Stimulated activated CD8-positive, alpha-beta memory T cell treated with anti-CD3 and anti-CD28 coated beads, Interleukin-4, amount 100 ng/mL, for 48 hours (primary cell): ENCODE measurements around the gene RPL27A.

ENCODE experiments used
- DNase-seq: peaks from one replicate; pipeline ENCODE4 v3.0.0-alpha.2; 2020

RPL27A gene

DNA sequence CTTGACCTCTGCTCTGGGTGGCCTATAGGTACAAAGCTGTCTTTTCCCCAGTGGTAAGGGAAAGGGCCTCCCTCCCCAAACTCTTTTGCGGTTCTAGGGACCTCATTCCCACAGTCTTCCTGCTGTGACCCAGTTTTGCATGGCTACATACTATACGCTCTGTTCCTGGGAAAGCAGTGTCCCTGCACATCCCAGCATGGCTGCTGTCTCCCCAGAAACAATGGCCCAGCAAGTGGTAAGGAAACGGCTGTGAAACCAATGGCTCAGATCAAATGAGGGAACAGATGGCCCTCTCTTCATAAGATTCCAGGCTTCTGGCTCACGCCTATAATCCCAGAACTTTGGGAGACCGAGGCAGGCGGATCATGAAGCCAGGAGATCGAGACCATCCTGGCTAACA is 41.1 kb downstream of the RPL27A start:
- DNase-seq, result no peak

DNA sequence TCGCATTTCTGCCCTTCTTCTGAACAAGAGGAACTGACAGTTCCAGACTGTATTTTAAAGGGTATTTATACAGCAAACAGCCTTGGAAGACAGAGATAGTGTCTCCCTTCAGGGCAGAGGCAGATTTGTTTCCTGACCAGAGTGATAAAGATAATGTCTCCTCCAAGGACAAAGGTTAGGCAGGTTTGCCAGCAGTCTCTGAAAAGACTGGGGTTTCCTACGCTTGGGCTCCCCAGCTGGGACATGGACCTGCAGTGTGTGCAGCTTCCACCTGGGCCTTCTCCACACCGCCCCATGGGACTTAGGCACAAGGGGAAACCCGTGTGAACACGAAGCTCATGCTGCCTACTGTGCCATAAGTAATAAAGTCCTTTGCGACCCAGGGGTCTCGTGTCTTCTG is 42.1 kb downstream of the RPL27A start:
- DNase-seq, result no peak

DNA sequence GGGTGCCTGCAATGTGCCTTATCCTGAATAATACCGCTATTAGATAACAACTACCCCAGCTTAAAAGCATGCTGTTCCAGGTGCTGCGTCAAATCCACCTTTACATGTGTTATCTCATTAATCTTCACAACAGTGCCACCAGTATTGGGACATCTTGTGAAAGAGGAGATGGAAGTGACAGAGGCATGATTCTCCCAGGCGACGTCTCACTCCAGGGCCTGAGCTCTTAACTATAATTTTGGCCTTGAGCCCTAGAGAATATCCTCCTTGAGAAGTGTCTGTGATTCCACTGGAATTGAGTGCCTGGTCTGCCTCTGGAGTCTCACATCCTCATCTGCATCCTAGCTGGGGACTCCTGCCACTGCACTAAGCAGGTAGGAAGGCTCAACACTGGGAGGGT is 43.8 kb downstream of the RPL27A start:
- DNase-seq, result no peak

DNA sequence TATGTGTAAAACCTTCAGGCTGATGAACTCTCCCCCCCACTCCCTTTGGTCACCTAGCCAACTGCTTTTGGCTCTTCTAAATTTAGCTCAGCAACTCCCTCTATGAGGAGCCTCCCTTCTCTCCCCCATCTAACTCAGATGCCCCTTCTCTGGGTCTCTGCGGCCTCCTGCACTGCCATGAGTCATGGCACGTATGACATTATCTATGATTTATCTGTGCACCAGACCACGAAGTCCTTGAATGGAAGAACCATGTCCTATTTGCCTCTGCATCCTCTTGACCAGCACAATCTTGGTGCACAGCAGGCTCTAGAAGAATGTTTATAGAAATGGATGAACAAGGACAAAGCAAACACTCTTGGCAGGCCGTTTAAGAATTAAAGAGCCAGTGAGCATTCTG is 46.0 kb downstream of the RPL27A start:
- DNase-seq, result no peak

DNA sequence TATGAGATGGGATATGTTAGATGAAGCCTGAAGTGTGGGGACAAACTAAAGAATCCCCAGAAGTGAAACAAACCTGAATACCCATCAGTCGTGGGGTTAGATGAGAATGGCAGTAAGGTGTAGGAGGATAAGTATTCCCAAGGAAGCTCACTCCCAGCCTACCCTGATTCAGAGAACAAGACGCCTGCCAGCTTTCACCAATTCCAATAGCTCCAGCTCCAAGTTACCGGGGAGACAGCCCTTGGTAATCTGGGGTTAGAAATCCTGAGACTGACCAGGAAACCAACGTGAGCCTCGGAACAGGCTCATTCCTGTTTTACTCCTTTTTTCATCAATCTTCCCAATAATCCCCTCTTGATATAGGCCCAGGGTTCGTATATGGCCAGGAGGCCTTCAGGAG is 46.5 kb downstream of the RPL27A start:
- no peak for DNase-seq

DNA sequence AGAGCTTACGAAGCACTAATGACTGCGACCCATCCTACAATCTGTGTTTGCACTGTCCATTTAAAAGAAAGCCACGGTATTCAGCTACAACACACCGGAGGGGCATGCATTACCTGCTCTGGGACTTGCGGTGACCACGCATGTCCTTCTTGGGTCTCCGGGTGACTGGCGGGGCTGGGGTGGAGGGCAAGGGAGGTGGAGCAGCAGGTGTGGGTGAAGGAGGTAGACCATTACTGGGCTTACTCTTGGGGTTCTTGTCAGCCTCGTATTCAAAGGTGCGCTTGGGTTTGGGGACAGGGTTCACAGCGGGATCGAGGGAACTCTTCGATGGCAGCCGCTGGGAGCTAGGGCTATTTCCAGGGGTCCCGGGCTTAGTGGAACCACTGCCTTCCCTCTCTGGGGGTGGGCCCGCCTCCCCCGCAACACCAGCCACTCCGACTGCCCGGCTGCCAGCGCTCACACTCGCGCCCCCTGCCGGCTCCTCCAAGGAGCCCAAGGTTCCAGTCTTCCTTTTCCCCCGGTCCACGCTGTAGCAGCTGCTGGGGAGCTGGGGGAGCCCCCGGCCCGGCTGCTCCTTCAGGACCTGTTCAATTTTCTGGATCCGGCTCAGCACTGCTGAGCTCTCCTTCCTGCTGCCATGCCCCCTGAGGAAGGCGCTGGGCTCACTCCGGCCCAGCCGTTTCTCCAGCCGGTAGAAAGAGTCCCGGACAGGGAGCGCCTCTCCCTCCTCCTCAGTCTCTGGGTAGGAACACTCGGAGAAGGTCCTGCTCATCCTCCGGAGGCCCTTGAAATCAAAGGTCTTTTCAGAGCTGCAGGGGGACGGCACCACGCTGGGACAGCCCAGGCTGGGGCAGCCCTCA is 47.5 kb downstream of the RPL27A start:
- DNase-seq, result no peak

DNA sequence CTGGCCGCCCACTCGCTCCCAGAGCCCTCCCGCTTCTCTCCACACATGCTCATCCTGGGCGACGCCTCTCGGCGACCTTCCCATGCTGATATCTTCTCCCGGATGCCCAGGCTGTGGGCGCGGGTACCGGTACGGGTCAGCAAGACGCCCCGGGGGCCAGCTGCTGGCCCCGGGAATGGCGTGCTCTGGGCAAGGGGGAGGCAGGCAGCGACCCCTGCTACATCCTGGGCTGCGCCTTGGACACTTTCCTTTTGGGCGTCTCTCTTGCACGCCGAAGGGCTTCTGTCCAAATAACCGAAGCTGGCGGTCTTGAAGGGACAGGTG is 48.1 kb downstream of the RPL27A start:
- DNase-seq, result no peak

DNA sequence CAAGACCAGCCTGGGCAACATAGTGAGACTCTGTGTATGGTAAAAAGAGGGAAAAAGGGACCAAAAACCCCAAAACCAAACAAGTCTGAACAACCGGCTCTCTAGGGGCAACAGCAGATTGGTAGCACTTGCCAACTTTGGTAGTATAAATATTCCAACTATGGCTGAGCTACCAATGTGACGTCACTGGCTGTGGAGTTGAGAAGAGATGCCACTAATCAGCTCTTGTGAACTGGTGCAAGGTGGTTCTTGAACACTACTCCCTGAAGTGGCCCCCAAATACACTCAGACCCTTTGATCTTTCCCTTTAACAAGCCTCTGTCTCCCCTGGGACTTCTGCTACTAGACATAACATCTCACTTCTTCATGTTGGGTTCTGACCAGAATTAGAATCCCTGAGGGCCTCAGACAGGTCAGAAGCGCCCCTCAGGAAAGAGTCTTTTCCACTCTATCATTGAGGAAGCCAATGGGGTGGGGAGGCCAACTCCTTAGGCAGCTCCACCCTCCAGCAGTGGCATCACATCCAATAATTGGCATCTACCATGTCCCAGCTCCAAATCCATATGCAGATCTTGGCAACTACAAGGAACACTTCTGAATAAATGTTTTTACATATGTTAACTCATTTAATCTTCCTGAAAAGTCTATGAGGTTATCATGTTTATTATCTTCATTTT is 49.2 kb downstream of the RPL27A start:
- DNase-seq, result no peak

DNA sequence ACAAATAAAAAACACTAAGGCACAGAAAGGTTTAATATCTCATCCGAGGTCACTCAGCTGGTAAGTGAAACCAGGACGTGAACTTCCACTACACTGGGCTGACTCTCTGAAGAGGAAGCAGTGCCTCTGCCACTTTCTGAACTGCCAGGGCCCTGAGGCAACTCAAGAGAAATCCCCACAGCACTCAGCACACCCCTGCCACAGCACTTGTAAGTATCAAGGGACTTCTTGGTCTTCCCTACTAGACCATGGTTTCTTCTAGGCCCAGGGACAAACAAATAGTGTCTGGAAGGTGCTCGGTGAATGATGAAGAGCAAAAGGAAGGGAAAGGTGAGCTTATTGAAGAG is 49.7 kb downstream of the RPL27A start:
- DNase-seq, result no peak

DNA sequence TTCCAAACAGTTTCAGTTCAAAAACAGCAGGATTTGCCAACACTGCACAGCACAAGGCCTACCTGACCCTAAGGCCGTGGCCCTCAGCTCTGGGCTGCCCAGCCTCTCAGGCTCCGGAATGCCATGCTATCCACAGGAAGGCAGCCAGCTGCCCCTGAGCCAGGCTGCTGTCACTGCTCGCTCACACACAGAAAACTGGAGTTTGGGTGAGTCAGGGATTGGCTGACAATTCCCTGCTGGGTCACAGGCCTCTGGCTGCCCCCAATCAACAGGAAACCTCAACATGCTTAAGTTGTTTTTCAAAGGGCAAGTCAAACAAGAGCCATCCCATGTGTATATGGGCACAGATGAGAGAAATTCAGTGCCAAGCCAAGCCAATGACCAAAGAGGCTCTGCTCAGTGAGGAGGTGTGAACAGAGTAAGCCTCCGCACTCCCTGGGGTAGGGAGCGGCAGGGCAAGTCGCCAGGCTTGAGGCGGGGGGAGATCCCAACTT is 50.2 kb downstream of the RPL27A start:
- no peak for DNase-seq

DNA sequence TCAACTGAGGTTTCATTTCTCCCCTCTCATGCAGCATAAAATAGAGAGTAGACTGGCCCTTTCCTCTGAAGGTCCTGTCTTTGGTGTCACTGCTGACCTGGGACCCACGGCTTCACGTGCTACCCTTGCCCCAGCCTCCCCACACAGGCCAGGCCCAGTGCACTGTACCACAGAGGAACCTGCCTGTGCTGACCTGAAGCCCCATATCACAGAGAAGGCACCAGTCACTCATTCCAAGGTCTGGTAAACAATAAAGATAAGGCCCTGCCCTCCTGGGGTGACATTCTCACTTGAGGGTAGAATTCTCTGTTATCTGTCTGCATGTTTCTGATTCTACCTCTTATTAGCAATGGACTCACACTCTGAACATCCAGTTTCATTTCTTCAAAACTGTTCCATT is 51.3 kb downstream of the RPL27A start:
- DNase-seq, result no peak

DNA sequence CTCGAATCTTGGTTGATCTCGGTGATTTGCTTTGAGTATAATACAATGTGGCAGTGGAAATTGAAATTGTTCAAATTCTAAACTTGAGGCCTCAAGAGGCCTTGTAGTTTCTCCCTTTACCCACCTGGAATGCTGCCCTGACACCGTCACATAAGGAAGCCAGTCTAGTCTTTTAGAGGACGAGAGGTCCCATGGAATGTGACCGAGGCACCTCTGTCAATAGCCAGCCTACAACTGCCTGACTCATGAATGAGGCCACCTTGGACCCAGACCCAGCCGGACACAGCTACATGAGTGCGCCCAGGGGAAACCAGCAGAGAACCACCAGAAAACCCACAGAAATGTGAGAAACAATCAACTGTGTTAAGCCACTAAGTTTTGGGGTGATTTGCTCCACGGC is 52.5 kb downstream of the RPL27A start:
- no peak for DNase-seq

DNA sequence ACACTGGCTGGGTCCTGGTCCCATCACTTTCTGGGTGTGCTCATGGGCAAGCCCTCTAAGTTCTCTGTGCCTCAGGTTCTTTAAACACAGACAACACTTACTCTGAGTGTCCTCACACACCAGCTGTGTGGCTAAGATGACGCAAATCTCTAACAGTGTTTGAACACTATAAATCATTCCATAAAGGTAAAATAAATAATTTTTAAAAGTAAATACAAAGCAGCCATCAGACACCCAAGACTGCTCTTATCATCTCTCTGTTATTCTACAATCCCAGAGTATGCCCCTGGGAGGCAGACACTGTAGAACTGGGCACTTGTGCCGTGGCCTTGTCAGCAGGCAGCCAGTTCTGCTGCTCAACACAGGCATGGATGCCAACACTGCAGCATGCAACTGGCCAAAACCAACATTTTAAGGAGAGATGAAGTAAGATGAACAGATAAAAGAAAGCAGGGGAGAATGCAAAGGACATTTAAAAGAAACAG is 56.8 kb downstream of the RPL27A start:
- DNase-seq, result no peak
